Stimulated activated CD8-positive, alpha-beta memory T cell treated with anti-CD3 and anti-CD28 coated beads, Interleukin-15, amount 100 ng/mL, for 24 hours (primary cell): ENCODE measurements around the gene SOX12.
A peak's percentile ranks its signal among the peaks of the same experiment; 100 is the strongest.
"Not testable (repeated sequence)": the region's sequence is repeated elsewhere in the genome, so short reads cannot be mapped to it uniquely, and the experiment has no call there.

ENCODE experiments used
- DNase-seq: peaks from one replicate; pipeline ENCODE4 v3.0.0-alpha.2; 2020; ENCODE audit warnings: low read depth

SOX12 gene

DNA sequence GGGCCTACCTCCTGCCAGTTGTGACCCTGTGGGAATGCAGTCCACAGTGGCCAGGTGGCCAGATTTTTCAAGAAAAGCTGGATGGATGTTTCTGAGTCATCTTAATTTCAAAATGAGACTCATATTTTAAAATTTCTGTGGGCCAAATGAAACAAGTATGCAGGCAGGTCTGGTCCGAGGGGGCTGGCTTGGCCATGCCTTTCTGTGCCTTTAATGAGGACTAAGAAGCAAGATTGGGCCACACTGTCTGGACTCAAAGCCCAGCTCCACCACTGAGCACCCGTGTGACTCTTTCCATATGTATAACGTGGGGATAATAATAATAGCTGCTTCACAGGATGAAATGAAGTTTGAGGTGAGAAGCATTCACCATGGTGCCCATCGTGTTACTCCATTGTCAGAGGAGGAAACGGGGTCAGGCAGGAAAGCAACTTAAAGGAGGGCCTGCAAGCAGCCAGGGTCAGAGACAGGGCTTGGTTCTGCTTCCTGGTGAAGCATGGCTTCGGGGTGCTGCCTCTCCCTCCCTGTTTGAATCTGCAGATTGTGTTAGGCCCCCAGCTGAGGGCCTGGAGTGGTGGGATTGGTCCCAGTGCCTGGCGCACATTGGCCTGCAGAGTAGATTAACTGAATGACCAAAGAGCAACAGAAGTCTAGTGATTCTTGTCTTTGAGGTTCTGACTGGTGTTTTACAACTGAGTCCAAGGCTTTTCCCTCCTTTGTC is 3.8 kb downstream of the SOX12 start:
- no peak for DNase-seq

GRCh38 chr20:329851-330232 is 4.5 kb downstream of the SOX12 start:
- no peak for DNase-seq

- no peak for DNase-seq
Measured at GRCh38 chr20:330233-331149, 5.1 kb downstream of the SOX12 start.

DNA sequence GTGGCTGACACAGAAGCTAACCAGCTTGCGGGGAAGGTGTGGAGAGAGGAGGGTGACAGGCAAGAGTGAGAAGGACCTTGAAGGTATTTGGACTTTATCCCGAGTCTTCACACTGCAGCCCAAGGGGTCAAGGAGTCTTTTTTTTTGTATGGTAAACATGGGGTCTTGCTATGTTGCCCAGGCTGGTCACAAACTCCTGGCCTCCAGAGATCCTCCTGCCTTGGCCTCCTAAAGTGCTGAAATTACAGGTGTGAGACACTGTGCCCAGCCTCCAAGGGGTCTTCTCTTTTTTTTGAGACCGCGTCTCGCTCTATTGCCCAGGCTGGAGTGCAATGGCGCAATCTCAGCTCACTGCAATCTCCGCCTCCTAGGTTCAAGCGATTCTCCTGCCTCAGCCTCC is 9.2 kb downstream of the SOX12 start:
- no peak for DNase-seq

DNA sequence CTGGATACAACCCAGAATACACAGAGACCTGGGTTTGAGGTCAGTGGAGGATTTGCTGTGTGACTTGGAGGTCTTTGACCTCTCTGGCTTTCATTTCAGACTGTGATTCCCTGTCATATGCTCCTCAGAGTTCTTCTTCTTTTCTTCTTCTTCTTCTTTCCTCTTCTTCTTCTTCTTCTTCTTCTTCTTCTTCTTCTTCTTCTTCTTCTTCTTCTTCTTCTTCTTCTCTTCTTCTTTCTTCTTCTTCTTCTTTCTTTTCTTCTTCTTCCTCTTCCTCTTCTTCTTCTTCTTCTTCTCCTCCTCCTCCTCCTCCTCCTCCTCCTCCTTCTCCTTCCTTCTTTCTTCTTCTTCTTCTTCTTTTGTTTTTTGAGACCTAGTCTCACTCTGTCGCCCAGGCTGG is 10.7 kb downstream of the SOX12 start:
- DNase-seq = not testable (repeated sequence)

DNA sequence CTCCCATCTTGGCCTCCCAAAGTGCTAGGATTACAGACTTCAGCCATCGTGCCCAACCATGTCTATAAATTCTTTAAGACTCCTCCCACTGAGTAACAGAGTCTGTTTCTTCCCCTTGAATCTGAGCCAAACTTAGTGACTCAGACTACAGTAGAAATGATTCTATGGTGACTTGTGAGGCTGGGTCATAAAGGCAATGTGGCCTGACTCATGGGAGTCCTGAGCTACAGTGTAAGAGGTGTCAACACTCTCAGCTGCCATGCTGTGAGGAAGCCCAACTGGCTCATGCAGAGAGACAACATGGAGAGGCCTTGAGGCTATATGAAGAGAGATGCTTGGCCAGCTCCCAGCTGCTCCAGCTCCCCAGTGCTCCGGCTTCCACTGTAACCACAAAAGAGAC is 16.3 kb downstream of the SOX12 start:
- DNase-seq = no peak

- no peak for DNase-seq
Measured at GRCh38 chr20:343107-343506, 17.8 kb downstream of the SOX12 start.

DNA sequence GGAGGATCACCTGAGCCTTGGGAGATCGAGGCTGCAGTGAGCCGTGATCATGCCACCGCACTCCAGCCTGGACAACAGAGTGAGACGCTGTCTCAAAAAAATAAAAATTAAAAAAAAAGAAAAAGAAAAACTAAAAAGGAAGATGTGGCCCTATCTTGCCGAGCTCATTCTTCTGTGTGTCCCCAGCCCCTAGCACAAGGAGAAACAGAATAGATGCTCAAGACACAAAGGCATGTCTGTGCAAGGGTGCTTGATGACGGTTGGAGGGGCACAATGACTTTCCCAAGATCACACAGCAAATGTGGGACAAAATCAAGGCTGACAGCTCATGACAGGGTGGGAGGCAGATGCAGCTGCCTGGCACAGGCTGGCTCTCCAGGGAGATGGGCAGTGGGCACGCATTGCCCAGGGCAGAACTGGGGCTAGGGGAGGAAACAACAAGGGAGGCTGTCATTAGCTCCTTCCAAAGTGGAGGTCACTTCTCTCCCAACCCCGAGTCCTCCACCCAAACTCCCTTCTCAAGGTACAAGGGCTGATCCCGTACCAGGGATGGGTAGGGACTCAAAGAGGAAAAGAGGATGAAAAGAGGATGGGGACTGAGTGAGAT is 20.8 kb downstream of the SOX12 start:
- DNase-seq = no peak

GRCh38 chr20:346640-347316 is 21.4 kb downstream of the SOX12 start, which contains the start of gene NRSN2:
Gene NRSN2, plus strand, starts transcription at chr20:347111. Its CDS starts 2,533 bp downstream, at chr20:349644.
- no peak for DNase-seq

DNA sequence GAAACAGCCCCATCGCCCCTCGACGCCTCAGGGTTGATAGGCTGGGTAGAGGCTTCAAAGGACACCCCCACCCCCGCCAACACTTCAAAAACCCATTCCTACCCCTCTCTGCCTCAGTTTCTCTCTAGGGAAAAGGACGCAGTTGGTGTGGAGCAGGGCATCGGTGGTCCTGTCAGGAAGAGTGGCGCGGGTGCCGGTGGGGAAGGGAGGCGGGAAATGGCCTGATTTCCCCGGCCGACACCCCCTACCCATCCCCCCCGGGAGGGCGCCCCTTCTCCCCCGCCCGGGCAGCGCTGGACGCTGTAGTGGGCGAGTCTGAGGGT is 21.9 kb downstream of the SOX12 start:
- DNase-seq = no peak

- DNase-seq = peak; percentile 35
Measured at GRCh38 chr20:347640-348484, 22.5 kb downstream of the SOX12 start.

DNA sequence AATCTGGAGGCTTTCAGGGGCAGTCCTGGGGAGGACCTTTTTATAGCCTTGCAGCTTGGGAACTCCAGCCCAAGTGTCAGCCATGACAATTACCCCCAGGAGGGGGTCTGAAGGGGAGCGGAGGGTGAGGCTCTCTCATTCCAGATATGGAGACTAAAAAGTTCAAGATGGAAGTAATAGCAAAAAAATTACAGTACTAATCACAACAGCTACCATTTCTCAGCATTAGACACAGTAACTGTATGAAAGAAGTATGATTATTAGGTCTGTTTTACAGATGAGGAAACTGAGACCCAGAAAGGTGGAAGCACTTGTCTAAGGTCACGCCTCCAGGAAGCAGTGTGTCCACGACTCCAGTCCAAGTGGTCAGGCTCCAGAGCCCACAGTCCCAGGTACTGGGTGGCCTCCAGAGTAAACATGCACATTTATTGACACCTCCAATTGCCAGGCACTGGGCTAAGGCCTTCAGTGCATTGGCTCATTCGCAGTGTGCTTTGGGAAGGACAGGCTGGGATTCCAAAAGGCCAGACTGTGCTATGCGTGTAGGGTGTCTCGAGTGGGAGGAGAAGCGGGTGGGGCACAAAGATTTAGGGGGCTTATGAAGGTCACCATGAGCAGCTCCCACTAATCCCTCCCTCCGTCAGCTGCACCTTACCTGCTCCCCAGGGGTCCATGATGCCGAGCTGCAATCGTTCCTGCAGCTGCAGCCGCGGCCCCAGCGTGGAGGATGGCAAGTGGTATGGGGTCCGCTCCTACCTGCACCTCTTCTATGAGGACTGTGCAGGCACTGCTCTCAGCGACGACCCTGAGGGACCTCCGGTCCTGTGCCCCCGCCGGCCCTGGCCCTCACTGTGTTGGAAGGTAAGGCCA is 23.9 kb downstream of the SOX12 start:
- DNase-seq = no peak

GRCh38 chr20:353166-353565 is 27.8 kb downstream of the SOX12 start:
- DNase-seq = no peak

GRCh38 chr20:354298-354977 is 29.1 kb downstream of the SOX12 start:
- DNase-seq = peak; percentile 50

- DNase-seq = not testable (repeated sequence)
Measured at GRCh38 chr20:356154-356553, 30.8 kb downstream of the SOX12 start.

- DNase-seq = no peak
Measured at GRCh38 chr20:356745-357144, 31.4 kb downstream of the SOX12 start.

GRCh38 chr20:358891-359555 is 33.7 kb downstream of the SOX12 start:
- DNase-seq = no peak

GRCh38 chr20:361561-361960 is 36.2 kb downstream of the SOX12 start:
- DNase-seq = no peak
